Measurements from ENCODE around the gene CFAP58.

- TF ChIP-seq CTCF (IDR thresholded peaks at IDR 0.05): no peak
- TF ChIP-seq POLR2A (IDR thresholded peaks at IDR 0.05; ENCODE audit: low read depth): no peak
These were observed 14.0 kb upstream of the CFAP58 start for GRCh38 chr10:104339469-104340110.
